Natural killer cell (primary cell): ENCODE data around the gene APLP1. TPM values are rescaled to one million over a fixed set of nuclear protein-coding genes. Genes with fewer than 3 reads are reported as not detected.

Experiments used
- ATAC-seq, 3 donors: fragments of 150-1000 bp in 2 of 3; fragments of 200-7000 bp in 1 of 3; cut with Tn5 transposase; 1 replicate in 1 of 3; 2 replicates in 2 of 3; pipeline ENCODE4 v1.10.0; 2021; ENCODE audit warnings: mild to moderate bottlenecking in 2 of 3, moderate library complexity in 2 of 3
- DNase-seq, 2 donors: peaks; one replicate each; pipeline versions ENCODE4 v3.0.0 to v3.0.0-alpha.2; 2013 to 2021; ENCODE audit warnings: mixed read lengths in 1 of 2
- H3K27ac ChIP-seq: one replicate; pipeline ENCODE4 v1.5.1; 2013; ENCODE audit warnings: mild to moderate bottlenecking, low read length
- H3K27me3 ChIP-seq: one replicate; pipeline ENCODE4 v1.6.1; 2013; ENCODE audit warnings: low read length; ENCODE audit not compliant: control insufficient read depth, insufficient read depth
- H3K36me3 ChIP-seq: one replicate; pipeline ENCODE4 v1.6.1; 2013; ENCODE audit warnings: low read length; ENCODE audit not compliant: control insufficient read depth, insufficient read depth
- H3K4me1 ChIP-seq: one replicate; pipeline ENCODE4 v1.6.1; 2013; ENCODE audit warnings: low read length; ENCODE audit not compliant: control insufficient read depth, insufficient read depth
- H3K4me3 ChIP-seq: one replicate; pipeline ENCODE4 v1.5.1; 2013; ENCODE audit warnings: low read length
- H3K9me3 ChIP-seq: one replicate; pipeline ENCODE4 v1.6.1; 2013; ENCODE audit warnings: low read length; ENCODE audit not compliant: control insufficient read depth, insufficient read depth
- H3K27ac Mint-ChIP-seq, 2 donors: one replicate each; pipeline ENCODE4 v1.8.0; 2022; ENCODE audit warnings: mild to moderate bottlenecking in 2 of 2, mixed read lengths in 2 of 2, moderate library complexity in 1 of 2
- H3K27me3 Mint-ChIP-seq, 2 donors: one replicate each; pipeline ENCODE4 v1.8.0; 2022; ENCODE audit warnings: low read depth in 2 of 2, mixed read lengths in 2 of 2
- H3K36me3 Mint-ChIP-seq: one replicate; pipeline ENCODE4 v1.8.0; 2022; ENCODE audit warnings: mixed read lengths
- H3K4me1 Mint-ChIP-seq, 2 donors: one replicate each; pipeline ENCODE4 v1.8.0; 2022; ENCODE audit warnings: mixed read lengths in 2 of 2
- H3K4me3 Mint-ChIP-seq: one replicate; pipeline ENCODE4 v1.8.0; 2022; ENCODE audit warnings: mild to moderate bottlenecking, moderate library complexity, mixed read lengths
- H3K9me3 Mint-ChIP-seq, 2 donors: one replicate each; pipeline ENCODE4 v1.8.0; 2022; ENCODE audit warnings: mixed read lengths in 2 of 2
- CTCF ChIP-seq: fragments of 200-600 bp; IDR thresholded peaks from one replicate; pipeline ENCODE4 v1.8.0; 2022; ENCODE audit warnings: antibody characterized with exemption
- WGBS: methylation state at CpG from one replicate; pipeline ENCODE4 v1.1.7; 2013; ENCODE audit warnings: missing lambda C conversion rate; ENCODE audit not compliant: insufficient coverage; 5-methylcytosine and 5-hydroxymethylcytosine counted together
- intact Hi-C: fragments of 100-400 bp; cut with micrococcal nuclease; formaldehyde crosslinking; loops from one replicate; pipeline ENCODE4 v1.14.2; 2022
- total RNA-seq, 4 donors: library from RNA; stranded (reverse); fragments of 120-200 nt in 1 of 4; gene quantifications; one replicate each; pipeline versions ENCODE4 v1.2.3 to v1.2.4, GENCODE V29; 2013 to 2022

Gene APLP1
- total RNA-seq, 3 donors from 2014 or later (not counting 1 experiment from before 2014, with no cell fraction given), result not detected

- Mint-ChIP-seq H3K4me1 (peaks cover 0 to 15% of the 10 kb centered on the region in 2 donors), H3K4me3 (no peak overlapping the region), H3K9me3 (no peaks in the 10 kb centered on the region), H3K27ac (no peak overlapping the region), H3K27me3 (peaks cover 52 to 55% of the 10 kb centered on the region in 2 donors), H3K36me3 (no peaks in the 10 kb centered on the region)
- WGBS, result 82% methylated on average over 4 of the region's 4 CpGs
- ATAC-seq, result no peak
- TF ChIP-seq CTCF, result no peak
- Histone ChIP-seq H3K4me1 (peaks cover 20% of the 10 kb centered on the region), H3K27ac (no peak overlapping the region), H3K27me3 (peaks cover 38% of the 10 kb centered on the region), H3K9me3 (no peaks in the 10 kb centered on the region), H3K4me3 (no peak overlapping the region), H3K36me3 (no peaks in the 10 kb centered on the region)
- intact Hi-C loops, result no loop called here
- DNase-seq, result no peak
Measured at GRCh38 chr19:35859414-35859813, 9.0 kb upstream of the APLP1 start.

GRCh38 chr19:35860436-35860817 lies 7.9 kb upstream of the APLP1 start:
- H3K4me1 Mint-ChIP-seq, result peaks cover 0 to 15% of the 10 kb centered on the region in 2 donors
- H3K27me3 Mint-ChIP-seq, result peaks cover 44 to 52% of the 10 kb centered on the region in 2 donors
- Histone ChIP-seq H3K27ac (no peak overlapping the region), H3K27me3 (peaks cover 35% of the 10 kb centered on the region), H3K4me1 (peaks cover 20% of the 10 kb centered on the region), H3K4me3 (no peak overlapping the region), H3K36me3 (no peaks in the 10 kb centered on the region), H3K9me3 (no peaks in the 10 kb centered on the region)
- DNase-seq (no peak), ATAC-seq (no peak)
- intact Hi-C loops, result no loop called here
- WGBS, result 16% methylated on average over 24 of the region's 24 CpGs
- no peak overlapping the region for H3K27ac Mint-ChIP-seq
- H3K9me3 Mint-ChIP-seq, result no peaks in the 10 kb centered on the region
- H3K36me3 Mint-ChIP-seq, result no peaks in the 10 kb centered on the region
- TF ChIP-seq CTCF, result no peak
- H3K4me3 Mint-ChIP-seq, result no peak overlapping the region

- no peaks in the 10 kb centered on the region for H3K36me3 ChIP-seq
- TF ChIP-seq CTCF, result no peak
- Mint-ChIP-seq H3K36me3 (no peaks in the 10 kb centered on the region), H3K9me3 (no peaks in the 10 kb centered on the region), H3K27ac (no peak overlapping the region), H3K4me3 (no peak overlapping the region), H3K4me1 (peaks cover 0 to 15% of the 10 kb centered on the region in 2 donors), H3K27me3 (peaks cover 50 to 53% of the 10 kb centered on the region in 2 donors)
- H3K9me3 ChIP-seq, result no peaks in the 10 kb centered on the region
- ATAC-seq (no peak), DNase-seq (no peak)
- H3K4me3 ChIP-seq, result no peak overlapping the region
- H3K4me1 ChIP-seq, result peaks cover 20% of the 10 kb centered on the region
- 16% methylated on average over 55 of the region's 55 CpGs for WGBS
- H3K27me3 ChIP-seq, result peaks cover 29% of the 10 kb centered on the region
- intact Hi-C loops, result no loop called here
- H3K27ac ChIP-seq, result no peak overlapping the region
Measured at GRCh38 chr19:35860818-35861639, 7.3 kb upstream of the APLP1 start.
